NB4 (cell line): ENCODE measurements around the gene CAMK2N1.
A peak's percentile ranks its signal among the peaks of the same experiment; 100 is the strongest.

Experiments used
- DNase-seq: peaks from one replicate; pipeline ENCODE4 v3.0.0; 2010; ENCODE audit warnings: low read depth
- H3K4me3 ChIP-seq: one replicate; pipeline ENCODE4 v1.5.1; 2011; ENCODE audit warnings: mild to moderate bottlenecking, low read depth, low read length, moderate library complexity
- CTCF ChIP-seq: IDR thresholded peaks from one replicate; pipeline ENCODE4 v1.5.1; 2012; ENCODE audit warnings: low read depth, low read length
- MAX ChIP-seq: IDR thresholded peaks from 2 replicates; pipeline ENCODE4 v1.6.1; 2011; ENCODE audit warnings: low read depth, low read length
- MYC ChIP-seq: IDR thresholded peaks from 2 replicates; pipeline ENCODE4 v1.6.1; 2011; ENCODE audit warnings: low read depth, low read length
- POLR2A ChIP-seq: IDR thresholded peaks from 2 replicates; pipeline ENCODE4 v1.6.1; 2011; ENCODE audit warnings: mild to moderate bottlenecking; ENCODE audit not compliant: insufficient read length; ENCODE audit errors: extremely low read depth

The CAMK2N1 gene

GRCh38 chr1:20493839-20494608 is 8.0 kb upstream of the CAMK2N1 start:
- peak; percentile 84 for DNase-seq
- TF ChIP-seq CTCF (peak; percentile 95), POLR2A (no peak), MAX (peak; percentile 52), MYC (peak; percentile 72)
- no peak overlapping the region for H3K4me3 ChIP-seq

GRCh38 chr1:20493309-20493708 is 7.3 kb upstream of the CAMK2N1 start:
- H3K4me3 ChIP-seq = no peak overlapping the region
- no peak for TF ChIP-seq POLR2A
- TF ChIP-seq CTCF = no peak
- no peak for TF ChIP-seq MYC
- TF ChIP-seq MAX = no peak
- no peak for DNase-seq

- no peak for TF ChIP-seq POLR2A
- TF ChIP-seq CTCF = no peak
- TF ChIP-seq MAX = no peak
- TF ChIP-seq MYC = no peak
Observed at GRCh38 chr1:20492751-20493150, 6.7 kb upstream of the CAMK2N1 start.

GRCh38 chr1:20491866-20492265 is 5.9 kb upstream of the CAMK2N1 start:
- TF ChIP-seq MAX = no peak
- no peak for TF ChIP-seq POLR2A
- TF ChIP-seq CTCF = no peak
- no peak for DNase-seq
- H3K4me3 ChIP-seq = no peak overlapping the region

More at GRCh38 chr1:20492751-20493150, 6.7 kb upstream of the CAMK2N1 start:
- no peak for DNase-seq
- no peak overlapping the region for H3K4me3 ChIP-seq

GRCh38 chr1:20491178-20491577 is 5.2 kb upstream of the CAMK2N1 start:
- DNase-seq = no peak
- H3K4me3 ChIP-seq = no peak overlapping the region
- no peak for TF ChIP-seq CTCF
- no peak for TF ChIP-seq MAX
- TF ChIP-seq MYC = no peak
- TF ChIP-seq POLR2A = no peak
